Endothelial cell of umbilical vein (primary cell): ENCODE data around the gene ELP4. TPM values are rescaled to one million over a fixed set of nuclear protein-coding genes. Genes with fewer than 3 reads are reported as not detected.

Source experiments
- BruUV-seq: library from RNA; stranded (reverse); fragments of 400-500 nt; replicated peaks from 2 replicates; lab custom pipeline; 2021; lab: Mats Ljungman, UMichigan
- CTCF ChIA-PET: fragments of 300-600, 350-600 bp; sonication (Branson Sonifier 250); formaldehyde crosslinking; loops from one replicate; lab custom pipeline; 2021; ENCODE audit warnings: antibody characterized with exemption, inconsistent platforms; lab: Charles Lee
- POLR2A ChIA-PET: fragments of 300-600, 350-600 bp; sonication (Branson Sonifier 250); formaldehyde crosslinking; loops from one replicate; lab custom pipeline; 2021; ENCODE audit warnings: antibody characterized with exemption, inconsistent platforms; lab: Charles Lee
- DNase-seq: peaks from one replicate; pipeline ENCODE4 v3.0.0-alpha.2; 2011; ENCODE audit warnings: low read depth, low spot score
- FAIRE-seq: peaks from 2 replicates; lab custom pipeline; 2011; peaks lifted over from hg19 to GRCh38; lab: Jason Lieb, UNC
- H2AFZ ChIP-seq: 2 replicates; pipeline ENCODE4 v1.6.0; 2012; ENCODE audit warnings: low read depth, low read length, control low read depth, inconsistent platforms
- H3K27ac ChIP-seq: 2 replicates; pipeline ENCODE4 v1.5.1; 2011; ENCODE audit warnings: low read depth, mild to moderate bottlenecking, control low read depth, low read length, moderate library complexity; ENCODE audit not compliant: insufficient read depth
- H3K27me3 ChIP-seq, 2 experiments: 2 replicates each; pipeline versions ENCODE4 v1.6.0 to v1.6.1; 2011; ENCODE audit warnings: low read length in 2 of 2, mixed read lengths in 1 of 2; ENCODE audit not compliant: control insufficient read depth in 2 of 2, insufficient read depth in 2 of 2
- H3K36me3 ChIP-seq, 2 experiments: 2 replicates in 1 of 2; 3 replicates in 1 of 2; pipeline ENCODE4 v1.5.1; 2011; ENCODE audit warnings: low read length in 2 of 2, mild to moderate bottlenecking in 1 of 2, moderate library complexity in 1 of 2; ENCODE audit not compliant: control insufficient read depth in 2 of 2, insufficient read depth in 2 of 2; ENCODE audit errors: extremely low read depth in 1 of 2
- H3K4me1 ChIP-seq: 3 replicates; pipeline ENCODE4 v1.5.1; 2011; ENCODE audit warnings: mild to moderate bottlenecking, low read length; ENCODE audit not compliant: control insufficient read depth, insufficient read depth; ENCODE audit errors: extremely low read depth
- H3K4me2 ChIP-seq: 2 replicates; pipeline ENCODE4 v1.6.1; 2011; ENCODE audit warnings: low read length, control low read depth, mixed read lengths; ENCODE audit not compliant: insufficient read depth
- H3K4me3 ChIP-seq, 3 experiments: fragments of 200-600 bp in 1 of 3; sonication (generic), shearing (Covaris generic) in 1 of 3; replicated peaks in 1 of 3; 2 replicates each; pipeline ENCODE4 v1.5.1; 2011 to 2016; ENCODE audit warnings: control low read depth in 3 of 3, low read length in 3 of 3, mild to moderate bottlenecking in 2 of 3, inconsistent platforms in 1 of 3, low read depth in 1 of 3, moderate library complexity in 1 of 3; ENCODE audit not compliant: insufficient read depth in 1 of 3
- H3K79me2 ChIP-seq: 2 replicates; pipeline ENCODE4 v1.6.0; 2012; ENCODE audit warnings: low read length, inconsistent platforms; ENCODE audit not compliant: control insufficient read depth, insufficient read depth
- H3K9ac ChIP-seq: replicated peaks from 2 replicates; pipeline ENCODE3; 2011; ENCODE audit warnings: low read length, control low read depth; ENCODE audit not compliant: insufficient read depth; ENCODE audit errors: extremely low read depth
- H3K9me1 ChIP-seq: replicated peaks from 3 replicates; pipeline ENCODE4 v1.6.0; 2011; ENCODE audit warnings: mild to moderate bottlenecking, low read length; ENCODE audit not compliant: control insufficient read depth, insufficient read depth; ENCODE audit errors: extremely low read depth
- H3K9me3 ChIP-seq: replicated peaks from 2 replicates; pipeline ENCODE4 v1.5.1; 2012; ENCODE audit warnings: low read length, inconsistent platforms; ENCODE audit not compliant: control insufficient read depth, insufficient read depth
- H4K20me1 ChIP-seq: replicated peaks from 2 replicates; pipeline ENCODE3; 2011; ENCODE audit warnings: mild to moderate bottlenecking, low read length; ENCODE audit not compliant: control insufficient read depth, insufficient read depth; ENCODE audit errors: extremely low read depth
- EZH2 ChIP-seq: IDR thresholded peaks from 2 replicates; pipeline ENCODE4 v1.6.1; 2012; ENCODE audit warnings: borderline replicate concordance, low read depth, mild to moderate bottlenecking, moderate library complexity, low read length, inconsistent platforms; ENCODE audit not compliant: severe bottlenecking
- FOS ChIP-seq: IDR thresholded peaks from 2 replicates; pipeline ENCODE4 v1.6.1; 2011; ENCODE audit warnings: mild to moderate bottlenecking, low read length, moderate library complexity, borderline replicate concordance; ENCODE audit not compliant: insufficient read depth
- GATA2 ChIP-seq: IDR thresholded peaks from 2 replicates; pipeline ENCODE4 v1.7.0; 2011; ENCODE audit warnings: low read depth, mild to moderate bottlenecking, moderate library complexity, mixed read lengths, low read length; ENCODE audit not compliant: insufficient read length, insufficient read depth
- JUN ChIP-seq: IDR thresholded peaks from 2 replicates; pipeline ENCODE4 v1.6.1; 2011; ENCODE audit warnings: borderline replicate concordance, low read depth; ENCODE audit not compliant: insufficient read length, insufficient read depth
- MYC ChIP-seq: IDR thresholded peaks from one replicate; pipeline ENCODE4 v1.6.1; 2011; ENCODE audit warnings: mild to moderate bottlenecking, low read depth, low read length
- POLR2A ChIP-seq: IDR thresholded peaks from 2 replicates; pipeline ENCODE4 v1.6.1; 2012; ENCODE audit warnings: low read depth, mild to moderate bottlenecking, control low read depth, low read length
- POLR2AphosphoS5 ChIP-seq: IDR thresholded peaks from 2 replicates; pipeline ENCODE4 v1.6.1; 2012; ENCODE audit warnings: low read depth, mild to moderate bottlenecking, control low read depth, low read length, moderate library complexity; ENCODE audit not compliant: insufficient read depth
- dilution Hi-C: fragments of 300-500 bp; cut with MboI; formaldehyde crosslinking; loops from one replicate; pipeline ENCODE4 v1.15.0; 2019; ENCODE audit warnings: low sequenced_read_pairs; ENCODE audit not compliant: extremely low pct_ligation_motif_present
- intact Hi-C: fragments of 100-400 bp; cut with micrococcal nuclease; formaldehyde crosslinking; loops from one replicate; pipeline ENCODE4 v1.10.0; 2022
- polyA plus RNA-seq, 4 experiments: library from polyadenylated mRNA; depleted of rRNA in 3 of 4; stranded (reverse) in 3 of 4; unstranded in 1 of 4; fragments of >200 nt; gene quantifications; 2 replicates each; pipeline versions ENCODE4 v1.2.1 to v1.2.3, GENCODE V29; 2011 to 2012; ENCODE audit warnings: missing spikeins in 1 of 4
- total RNA-seq: library from RNA; stranded (reverse); gene quantifications from 2 replicates; pipeline ENCODE4 v1.2.3, GENCODE V29; 2021
- TF ChIP-seq, protein P1 (sequence below): IDR thresholded peaks from 2 replicates; pipeline ENCODE4 v1.6.1; 2011; ENCODE audit not compliant: insufficient read depth, insufficient read length
- TF ChIP-seq, protein P2 (sequence below), 2 donors: IDR thresholded peaks; 1 replicate in 1 of 2; 2 replicates in 1 of 2; pipeline ENCODE4 v1.5.1; 2011; ENCODE audit warnings: low read length in 2 of 2, mild to moderate bottlenecking in 2 of 2, moderate library complexity in 2 of 2, control low read depth in 1 of 2, inconsistent platforms in 1 of 2, low read depth in 1 of 2; ENCODE audit not compliant: insufficient read depth in 1 of 2; ENCODE audit errors: extremely low read depth in 1 of 2

ELP4 gene
- total and polyA plus RNA-seq, 2 donors (not counting 3 experiments of a cell fraction or from before 2014, with no cell fraction given), result 11.6 to 16.3 TPM

DNA sequence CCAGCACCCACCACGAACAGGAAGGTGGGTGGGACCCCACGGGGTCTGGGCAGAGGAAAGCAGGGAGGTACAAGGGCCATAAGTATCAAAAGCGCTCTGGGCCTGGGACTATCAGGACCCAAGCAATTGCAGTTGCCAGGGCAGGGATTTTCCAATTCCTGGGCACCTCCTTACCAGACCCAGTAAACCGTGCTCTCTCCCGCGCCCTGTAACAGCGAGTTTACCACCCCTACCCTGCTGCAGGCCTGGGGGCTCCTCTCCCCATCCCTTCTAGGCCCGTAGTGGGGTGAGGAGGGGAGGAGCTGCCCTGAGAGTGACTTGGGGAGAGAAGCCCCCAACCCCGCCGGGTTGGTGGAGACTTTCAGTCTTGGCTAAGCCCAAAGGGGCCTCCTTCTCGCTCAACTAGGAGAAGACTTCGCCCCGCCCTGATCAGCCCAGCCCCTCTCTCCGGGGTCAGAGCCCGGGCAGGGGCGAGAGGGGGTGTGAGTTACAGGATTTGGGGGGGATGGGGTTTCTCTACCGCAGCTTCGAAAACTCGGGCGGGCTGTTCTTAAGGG is 296.1 kb downstream of the ELP4 start:
- BruUV-seq, result no TSS peak
- Histone ChIP-seq H3K9me3 (no peaks in the 10 kb centered on the region), H3K9ac (no peak overlapping the region), H3K79me2 (no peaks in the 10 kb centered on the region), H3K9me1 (no peaks in the 10 kb centered on the region), H3K36me3 (no peaks in the 10 kb centered on the region), H3K4me2 (no peak overlapping the region), H3K27me3 (peaks cover 89 to 99% of the 10 kb centered on the region in 2 experiments), H3K27ac (no peak overlapping the region), H4K20me1 (no peaks in the 10 kb centered on the region), H3K4me3 (no peak overlapping the region), H3K4me1 (peaks cover 4% of the 10 kb centered on the region), H2AFZ (no peak overlapping the region)
- CTCF ChIA-PET, result no interaction called here
- dilution Hi-C loops (no loop called here), intact Hi-C loops (no loop called here)
- POLR2A ChIA-PET, result no interaction called here
- TF ChIP-seq MYC (no peak), EZH2 (no peak), FOS (no peak), POLR2AphosphoS5 (no peak), POLR2A (no peak), GATA2 (no peak), JUN (no peak)
- TF ChIP-seq, protein P1, sequence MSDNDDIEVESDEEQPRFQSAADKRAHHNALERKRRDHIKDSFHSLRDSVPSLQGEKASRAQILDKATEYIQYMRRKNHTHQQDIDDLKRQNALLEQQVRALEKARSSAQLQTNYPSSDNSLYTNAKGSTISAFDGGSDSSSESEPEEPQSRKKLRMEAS, result no peak
- TF ChIP-seq, protein P2, sequence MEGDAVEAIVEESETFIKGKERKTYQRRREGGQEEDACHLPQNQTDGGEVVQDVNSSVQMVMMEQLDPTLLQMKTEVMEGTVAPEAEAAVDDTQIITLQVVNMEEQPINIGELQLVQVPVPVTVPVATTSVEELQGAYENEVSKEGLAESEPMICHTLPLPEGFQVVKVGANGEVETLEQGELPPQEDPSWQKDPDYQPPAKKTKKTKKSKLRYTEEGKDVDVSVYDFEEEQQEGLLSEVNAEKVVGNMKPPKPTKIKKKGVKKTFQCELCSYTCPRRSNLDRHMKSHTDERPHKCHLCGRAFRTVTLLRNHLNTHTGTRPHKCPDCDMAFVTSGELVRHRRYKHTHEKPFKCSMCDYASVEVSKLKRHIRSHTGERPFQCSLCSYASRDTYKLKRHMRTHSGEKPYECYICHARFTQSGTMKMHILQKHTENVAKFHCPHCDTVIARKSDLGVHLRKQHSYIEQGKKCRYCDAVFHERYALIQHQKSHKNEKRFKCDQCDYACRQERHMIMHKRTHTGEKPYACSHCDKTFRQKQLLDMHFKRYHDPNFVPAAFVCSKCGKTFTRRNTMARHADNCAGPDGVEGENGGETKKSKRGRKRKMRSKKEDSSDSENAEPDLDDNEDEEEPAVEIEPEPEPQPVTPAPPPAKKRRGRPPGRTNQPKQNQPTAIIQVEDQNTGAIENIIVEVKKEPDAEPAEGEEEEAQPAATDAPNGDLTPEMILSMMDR (IDR thresholded peaks at IDR 0.05; ENCODE audit: extremely low read depth in 1 of 2, insufficient read depth in 1 of 2, low read depth in 1 of 2, low read length in 2 of 2), result no peak
- no peak for DNase-seq
- FAIRE-seq, result no peak
